K562 (cell line): ENCODE measurements around the gene CATSPER1. TPM values are rescaled to one million over a fixed set of nuclear protein-coding genes. Genes with fewer than 3 reads are reported as not detected.

Source experiments
- ATAC-seq: fragments of 200-7000 bp; cut with Tn5 transposase; 3 replicates; pipeline ENCODE4 v1.9.1; 2020; ENCODE audit warnings: moderate library complexity
- BruUV-seq: library from RNA; stranded (reverse); fragments of 400-500 nt; replicated peaks from 2 replicates; lab custom pipeline; 2021; lab: Mats Ljungman, UMichigan
- CTCF ChIA-PET: fragments of 300-600 bp; formaldehyde crosslinking; extraction: SDS; loops from one replicate; lab custom pipeline; 2021; ENCODE audit warnings: low intra/inter-chr PET ratio; lab: Yijun Ruan, JAX
- POLR2A ChIA-PET: fragments of 300-600, 350-650 bp; sonication (Branson Sonifier 250); formaldehyde crosslinking; extraction: SDS; loops from one replicate; lab custom pipeline; 2021; ENCODE audit warnings: antibody characterized with exemption, inconsistent platforms; lab: Yijun Ruan, JAX
- DNase-seq, 4 experiments: peaks; one replicate each; pipeline versions ENCODE4 v3.0.0 to v3.0.0-alpha.2; 2011 to 2018; ENCODE audit warnings: low spot score in 3 of 4, mixed read lengths in 3 of 4; ENCODE audit errors: extremely low read depth in 1 of 4
- FAIRE-seq: peaks from 2 replicates; lab custom pipeline; 2011; peaks lifted over from hg19 to GRCh38; lab: Jason Lieb, UNC
- H2AFZ ChIP-seq: 2 replicates; pipeline ENCODE4 v1.6.0; 2011; ENCODE audit warnings: low read depth, low read length, control low read depth, inconsistent platforms
- H3K27ac ChIP-seq: fragments of 200-600 bp; 3 replicates; pipeline ENCODE4 v1.8.0; 2011; ENCODE audit warnings: low read depth, mild to moderate bottlenecking, control low read depth, inconsistent platforms, low read length, moderate library complexity, mixed read lengths; ENCODE audit errors: extremely low read depth
- H3K27me3 ChIP-seq, 2 experiments: fragments of 300-600 bp in 1 of 2; 2 replicates in 1 of 2; 3 replicates in 1 of 2; pipeline versions ENCODE4 v1.6.0 to v1.8.0; 2011; ENCODE audit warnings: inconsistent platforms in 2 of 2, low read length in 2 of 2, mild to moderate bottlenecking in 1 of 2, mixed read lengths in 1 of 2, moderate library complexity in 1 of 2; ENCODE audit not compliant: control insufficient read depth in 2 of 2, insufficient read depth in 2 of 2
- H3K36me3 ChIP-seq: fragments of 300-600 bp; 3 replicates; pipeline ENCODE4 v1.8.0; 2011; ENCODE audit warnings: mild to moderate bottlenecking, low read length, inconsistent platforms; ENCODE audit not compliant: control insufficient read depth, insufficient read depth
- H3K4me1 ChIP-seq, 2 experiments: fragments of 200-600 bp in 1 of 2; replicated peaks in 1 of 2; 2 replicates in 1 of 2; 3 replicates in 1 of 2; pipeline versions ENCODE4 v1.5.1 to v1.8.0; 2011; ENCODE audit warnings: inconsistent platforms in 2 of 2, low read length in 2 of 2, mild to moderate bottlenecking in 1 of 2, mixed read lengths in 1 of 2, moderate library complexity in 1 of 2; ENCODE audit not compliant: control insufficient read depth in 2 of 2, insufficient read depth in 2 of 2
- H3K4me2 ChIP-seq: 2 replicates; pipeline ENCODE4 v1.6.1; 2011; ENCODE audit warnings: low read length, control low read depth, inconsistent platforms, mixed read lengths; ENCODE audit not compliant: insufficient read depth
- H3K4me3 ChIP-seq: fragments of 200-600 bp; sonication (generic), shearing (Covaris generic); 2 replicates; pipeline ENCODE4 v1.5.1; 2016; ENCODE audit warnings: control low read depth, inconsistent platforms
- H3K79me2 ChIP-seq: fragments of 200-600 bp; 3 replicates; pipeline ENCODE4 v1.8.0; 2011; ENCODE audit warnings: low read length, inconsistent platforms; ENCODE audit not compliant: control insufficient read depth, insufficient read depth
- H3K9ac ChIP-seq, 2 experiments: 2 replicates each; pipeline versions ENCODE4 v1.6.0 to v1.6.1; 2011; ENCODE audit warnings: low read depth in 2 of 2, low read length in 2 of 2, control low read depth in 1 of 2, inconsistent platforms in 1 of 2, mild to moderate bottlenecking in 1 of 2, mixed read lengths in 1 of 2; ENCODE audit not compliant: insufficient read depth in 1 of 2
- H3K9me1 ChIP-seq: one replicate; pipeline ENCODE4 v1.6.0; 2011; ENCODE audit warnings: inconsistent platforms, mild to moderate bottlenecking, low read length, moderate library complexity; ENCODE audit not compliant: control insufficient read depth, insufficient read depth
- H3K9me3 ChIP-seq: replicated peaks from 2 replicates; pipeline ENCODE4 v1.5.1; 2011; ENCODE audit warnings: low read depth, low read length, inconsistent platforms; ENCODE audit not compliant: control insufficient read depth, insufficient read depth
- H4K20me1 ChIP-seq: replicated peaks from 2 replicates; pipeline ENCODE4 v1.6.1; 2011; ENCODE audit warnings: low read length, inconsistent platforms, mixed read lengths; ENCODE audit not compliant: control insufficient read depth, insufficient read depth
- DIDO1 ChIP-seq: fragments of 450-650 bp; IDR thresholded peaks from 2 replicates; pipeline ENCODE4 v1.6.1; 2016; ENCODE audit warnings: low read depth, missing biosample characterization, missing genetic modification characterization
- DLX4 ChIP-seq: fragments of 250-450 bp; sonication (Bioruptor Pico); IDR thresholded peaks from 2 replicates; pipeline ENCODE4 v1.6.1; 2021; ENCODE audit warnings: mild to moderate bottlenecking
- ELF2 ChIP-seq: fragments of 250-450 bp; sonication (Bioruptor Pico); IDR thresholded peaks from 2 replicates; pipeline ENCODE4 v1.5.0; 2021; ENCODE audit warnings: mild to moderate bottlenecking
- FOXA3 ChIP-seq, 2 experiments: fragments of 450-650 bp in 1 of 2; sonication (generic) in 1 of 2; formaldehyde crosslinking; IDR thresholded peaks in 1 of 2; conservative IDR thresholded peaks in 1 of 2; 2 replicates each; pipeline versions ENCODE4 v1.4.0 to v1.8.0; 2020 to 2022; ENCODE audit warnings: mild to moderate bottlenecking in 2 of 2, missing genetic modification reagents in 1 of 2
- HOMEZ ChIP-seq: fragments of 250-450 bp; sonication (Bioruptor Pico); IDR thresholded peaks from 2 replicates; pipeline ENCODE4 v1.4.0; 2020; ENCODE audit warnings: mild to moderate bottlenecking, moderate library complexity
- KDM1A ChIP-seq, 2 experiments: fragments of 450-650 bp; IDR thresholded peaks; 2 replicates each; pipeline ENCODE4 v1.6.1; 2016; ENCODE audit warnings: mild to moderate bottlenecking in 2 of 2
- NFE2 ChIP-seq: IDR thresholded peaks from 2 replicates; pipeline ENCODE4 v1.6.1; 2014; ENCODE audit warnings: antibody characterized with exemption, low read depth
- PKNOX1 ChIP-seq: fragments of 450-650 bp; IDR thresholded peaks from 2 replicates; pipeline ENCODE4 v1.6.1; 2016
- POLR2H ChIP-seq: IDR thresholded peaks from 2 replicates; pipeline ENCODE4 v1.6.1; 2016; ENCODE audit warnings: missing genetic modification characterization, low read depth, mild to moderate bottlenecking, control low read depth, missing compliant biosample characterization, moderate library complexity
- PRPF4 ChIP-seq: fragments of 200-400 bp; formaldehyde crosslinking; IDR thresholded peaks from one replicate; pipeline ENCODE4 v1.6.1; 2017; ENCODE audit warnings: low read length, low read depth, mild to moderate bottlenecking; ENCODE audit not compliant: insufficient read depth, poor library complexity, severe bottlenecking
- PURB ChIP-seq: sonication (generic); formaldehyde crosslinking; IDR thresholded peaks from 2 replicates; pipeline ENCODE4 v1.9.0; 2021; ENCODE audit warnings: low read depth, mild to moderate bottlenecking, missing genetic modification reagents
- RBBP5 ChIP-seq: fragments of 200-600 bp; sonication (generic); IDR thresholded peaks from 2 replicates; pipeline ENCODE4 v1.6.1; 2012; ENCODE audit warnings: borderline replicate concordance, mild to moderate bottlenecking, low read length, control low read depth, inconsistent platforms; ENCODE audit not compliant: insufficient read depth, poor library complexity, severe bottlenecking
- RBM15 ChIP-seq: fragments of 200-400 bp; formaldehyde crosslinking; IDR thresholded peaks from 2 replicates; pipeline ENCODE4 v1.6.1; 2018; ENCODE audit warnings: mild to moderate bottlenecking, low read length, moderate library complexity; ENCODE audit not compliant: insufficient read depth
- SMARCE1 ChIP-seq: fragments of 450-650 bp; IDR thresholded peaks from 2 replicates; pipeline ENCODE4 v1.7.1; 2016; ENCODE audit warnings: mild to moderate bottlenecking
- STAT5B ChIP-seq: fragments of 250-450 bp; sonication (Bioruptor Pico); IDR thresholded peaks from 2 replicates; pipeline ENCODE4 v1.8.0; 2021; ENCODE audit warnings: mild to moderate bottlenecking, inconsistent platforms
- TEAD2 ChIP-seq: fragments of 450-650 bp; IDR thresholded peaks from 2 replicates; pipeline ENCODE4 v1.6.1; 2016; ENCODE audit warnings: missing genetic modification characterization, control low read depth, missing compliant biosample characterization
- ZNF280B ChIP-seq: fragments of 250-450 bp; sonication (Bioruptor Pico); IDR thresholded peaks from 2 replicates; pipeline ENCODE4 v1.5.1; 2021; ENCODE audit warnings: mild to moderate bottlenecking
- ZNF311 ChIP-seq: fragments of 250-450 bp; sonication (Bioruptor Pico); IDR thresholded peaks from 2 replicates; pipeline ENCODE4 v1.4.0; 2020; ENCODE audit warnings: mild to moderate bottlenecking, moderate library complexity
- WGBS: fragments of 100-300 bp; shearing (Covaris generic); methylation state at CpG from one replicate; pipeline ENCODE4 v1.1.6; 2016; ENCODE audit warnings: low coverage, mixed read lengths; ENCODE audit not compliant: insufficient coverage; ENCODE audit errors: missing lambda C conversion rate; 5-methylcytosine and 5-hydroxymethylcytosine counted together
- in situ Hi-C: fragments of 300-500 bp; cut with MboI; formaldehyde crosslinking; loops from 4 replicates; pipeline ENCODE4 v1.15.0; 2018; ENCODE audit warnings: inconsistent platforms, mixed read lengths
- intact Hi-C: fragments of 100-400 bp; cut with micrococcal nuclease; formaldehyde crosslinking; loops from 2 replicates; pipeline ENCODE4 v1.14.2; 2022
- polyA plus RNA-seq, 8 experiments: library from polyadenylated mRNA; depleted of rRNA in 4 of 8; stranded (reverse) in 5 of 8; unstranded in 3 of 8; fragments of >200 nt; fragmentation: Nextera tagmentation in 2 of 8; fragmentation: Illumina TruSeq in 1 of 8; extraction: Ambion mirVana in 2 of 8; extraction: Trizol in 1 of 8; gene quantifications; 2 replicates each; pipeline versions ENCODE4 v1.2.1 to v1.2.3, GENCODE V29; 2011 to 2014; ENCODE audit warnings: inconsistent platforms in 1 of 8, missing spikeins in 1 of 8
- total RNA-seq, 7 experiments: library from RNA; depleted of rRNA in 6 of 7; stranded (reverse); fragments of >200 nt in 6 of 7; fragmentation: Illumina TruSeq in 2 of 7; extraction: Trizol in 2 of 7; gene quantifications; 2 replicates each; pipeline versions ENCODE4 v1.2.1 to v1.2.3, GENCODE V29; 2011 to 2021; ENCODE audit warnings: low replicate concordance in 1 of 7

CATSPER1 gene
- total and polyA plus RNA-seq, 9 of the 15 experiments (the other 6 are each of a cell fraction or from before 2014, with no cell fraction given): 0.21 to 3.3 (median 0.76) TPM

GRCh38 chr11:66059966-66060680 is 33.8 kb upstream of the CATSPER1 start:
- POLR2A ChIA-PET: interaction anchor here (0.6 to 3.6 kb wide), 8 partner anchors 8 to 562 kb away, joined by 3 to 47 read pairs (median 3); partner anchors contain the start of genes PACS1 and SF3B2
- H3K79me2 ChIP-seq: no peaks in the 10 kb centered on the region
- TF ChIP-seq TEAD2 (no peak), NFE2 (no peak), PKNOX1 (no peak), SMARCE1 (no peak), ZNF311 (CRISPR knock-in tag) (no peak), POLR2H (tag) (no peak), KDM1A (IDR thresholded peaks at IDR 0.05) (no peak), PRPF4 (no peak), PURB (CRISPR knock-in tag) (no peak), ZNF280B (CRISPR knock-in tag) (no peak), FOXA3 (CRISPR knock-in tag; conservative IDR thresholded peaks at IDR 0.05 in 1 of 2, IDR thresholded peaks at IDR 0.05 in 1 of 2) (no peak), STAT5B (no peak), ELF2 (CRISPR knock-in tag) (no peak), RBBP5 (no peak), HOMEZ (no peak), RBM15 (no peak), DIDO1 (tag) (no peak), DLX4 (CRISPR knock-in tag) (no peak)

More at GRCh38 chr11:66059966-66060680, 33.8 kb upstream of the CATSPER1 start:
- H4K20me1 ChIP-seq: no peaks in the 10 kb centered on the region; the same call in 1 of the 2 replicates
- H3K4me1 ChIP-seq: peaks cover 0 to 2% of the 10 kb centered on the region in 2 experiments; a peak in 1 of 5 replicates
- no peak overlapping the region for H3K27ac ChIP-seq
- H3K9me1 ChIP-seq: no peaks in the 10 kb centered on the region
- H3K4me2 ChIP-seq: no peak overlapping the region
- H3K4me3 ChIP-seq: no peak overlapping the region
- 84% methylated on average over 8 of the region's 8 CpGs for WGBS
- H3K9ac ChIP-seq: no peak overlapping the region
- H3K27me3 ChIP-seq: no peaks in the 10 kb centered on the region
- no peak for FAIRE-seq
- CTCF ChIA-PET: no interaction called here
- BruUV-seq: no TSS peak
- H3K36me3 ChIP-seq: peaks cover 97% of the 10 kb centered on the region
- no peak for ATAC-seq
- H3K9me3 ChIP-seq: no peaks in the 10 kb centered on the region
- no peak for DNase-seq
- H2AFZ ChIP-seq: no peak overlapping the region
- intact Hi-C loops (no loop called here), in situ Hi-C loops (no loop called here)
